ENCODE measurements around the gene SLC39A9.
"Not testable (repeated sequence)": the region's sequence is repeated elsewhere in the genome, so short reads cannot be mapped to it uniquely, and the experiment has no call there.

The SLC39A9 gene

DNA sequence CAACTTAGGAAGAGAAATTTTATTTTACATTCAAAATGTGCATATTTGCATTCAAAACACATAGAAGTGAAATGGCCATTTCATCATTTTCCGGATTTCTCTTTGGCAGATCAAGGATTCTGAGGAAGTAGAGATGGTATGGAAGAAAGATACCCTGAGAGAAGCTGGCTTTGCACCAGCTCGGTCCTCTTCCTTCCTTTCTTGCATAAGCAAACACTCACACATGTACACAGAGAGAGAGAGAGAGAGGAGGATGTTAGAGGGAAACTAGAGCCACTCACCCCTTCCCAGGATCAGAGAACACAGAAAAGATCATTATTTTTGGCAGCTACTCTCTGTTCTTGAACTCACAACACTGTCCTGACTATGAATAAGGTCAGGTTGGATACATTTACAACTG is 70.5 kb downstream of the SLC39A9 start:
- in situ Hi-C loops (cut with HindIII; ENCODE audit: low sequenced_read_pairs): no loop called here
- peak; percentile 1 for DNase-seq (ENCODE audit: low read depth, low spot score)
- TF ChIP-seq, protein P1, sequence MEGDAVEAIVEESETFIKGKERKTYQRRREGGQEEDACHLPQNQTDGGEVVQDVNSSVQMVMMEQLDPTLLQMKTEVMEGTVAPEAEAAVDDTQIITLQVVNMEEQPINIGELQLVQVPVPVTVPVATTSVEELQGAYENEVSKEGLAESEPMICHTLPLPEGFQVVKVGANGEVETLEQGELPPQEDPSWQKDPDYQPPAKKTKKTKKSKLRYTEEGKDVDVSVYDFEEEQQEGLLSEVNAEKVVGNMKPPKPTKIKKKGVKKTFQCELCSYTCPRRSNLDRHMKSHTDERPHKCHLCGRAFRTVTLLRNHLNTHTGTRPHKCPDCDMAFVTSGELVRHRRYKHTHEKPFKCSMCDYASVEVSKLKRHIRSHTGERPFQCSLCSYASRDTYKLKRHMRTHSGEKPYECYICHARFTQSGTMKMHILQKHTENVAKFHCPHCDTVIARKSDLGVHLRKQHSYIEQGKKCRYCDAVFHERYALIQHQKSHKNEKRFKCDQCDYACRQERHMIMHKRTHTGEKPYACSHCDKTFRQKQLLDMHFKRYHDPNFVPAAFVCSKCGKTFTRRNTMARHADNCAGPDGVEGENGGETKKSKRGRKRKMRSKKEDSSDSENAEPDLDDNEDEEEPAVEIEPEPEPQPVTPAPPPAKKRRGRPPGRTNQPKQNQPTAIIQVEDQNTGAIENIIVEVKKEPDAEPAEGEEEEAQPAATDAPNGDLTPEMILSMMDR (IDR thresholded peaks at IDR 0.05; ENCODE audit: low read depth, low read length): no peak
- no peak overlapping the region for H3K4me3 ChIP-seq (ENCODE audit: low read depth, low read length)

DNA sequence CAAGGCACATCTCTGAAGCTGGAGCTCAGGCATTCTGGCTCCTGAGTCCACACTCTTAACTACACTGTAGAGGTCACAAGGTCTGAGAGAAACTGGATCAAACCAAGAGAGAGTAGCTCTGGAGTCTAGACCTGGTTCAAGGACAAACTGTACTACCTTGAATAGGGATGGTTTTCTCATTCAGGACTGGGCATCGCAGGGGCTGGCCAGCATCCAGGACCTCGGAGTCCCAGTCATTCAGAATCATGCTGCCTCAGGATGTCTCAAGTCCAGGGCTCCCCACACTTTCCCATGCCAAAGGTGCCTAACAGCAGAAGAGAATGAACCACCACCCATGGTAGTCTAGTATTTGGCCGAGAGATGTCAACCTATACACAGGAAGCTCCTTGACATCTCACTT is 72.9 kb downstream of the SLC39A9 start:
- no peak overlapping the region for H3K4me3 ChIP-seq (ENCODE audit: low read depth, low read length)
- no peak for DNase-seq (ENCODE audit: low read depth, low spot score)
- TF ChIP-seq, protein P1 (IDR thresholded peaks at IDR 0.05; ENCODE audit: low read depth, low read length): no peak
- in situ Hi-C loops (cut with HindIII; ENCODE audit: low sequenced_read_pairs): no loop called here

DNA sequence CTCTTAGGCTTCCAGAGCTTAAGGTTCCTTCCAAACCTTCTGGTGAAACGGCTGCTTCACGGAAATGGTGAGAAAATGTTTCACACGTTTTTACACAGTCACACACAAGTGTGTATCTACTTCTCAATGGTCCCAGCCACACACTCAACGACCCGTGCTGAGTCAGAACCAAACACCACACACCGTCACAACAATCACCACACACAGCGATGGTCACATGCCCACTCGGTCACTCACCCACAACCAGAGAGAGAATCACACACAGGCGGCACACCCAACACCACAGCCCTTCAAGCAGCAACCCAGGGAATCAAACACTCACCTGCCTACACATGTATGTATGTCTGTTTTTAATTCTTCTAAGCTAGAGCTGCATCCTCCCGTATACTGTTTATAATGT is 73.4 kb downstream of the SLC39A9 start:
- in situ Hi-C loops (cut with HindIII; ENCODE audit: low sequenced_read_pairs): no loop called here

DNA sequence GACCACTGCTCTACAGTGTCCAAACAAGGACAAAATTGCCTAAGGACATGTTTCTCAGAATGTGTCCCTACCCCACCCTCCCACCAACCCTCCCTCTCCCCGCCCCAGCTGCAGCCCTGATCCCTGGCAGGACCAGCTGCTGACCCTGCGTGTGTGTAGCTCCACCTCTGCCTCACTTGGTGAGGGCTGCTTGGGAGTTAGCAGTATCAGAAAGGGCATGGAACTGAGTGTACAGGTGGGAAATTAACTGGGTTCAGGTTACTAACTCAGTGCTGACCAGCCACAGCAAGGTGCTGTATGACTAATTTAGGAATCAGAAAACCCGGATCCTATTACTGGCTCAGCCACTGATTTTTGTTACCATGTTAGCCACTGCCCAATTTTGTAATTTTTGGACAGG is 74.8 kb downstream of the SLC39A9 start:
- TF ChIP-seq, protein P1 (IDR thresholded peaks at IDR 0.05; ENCODE audit: low read depth, low read length): no peak
- in situ Hi-C loops (cut with HindIII; ENCODE audit: low sequenced_read_pairs): no loop called here
- no peak for DNase-seq (ENCODE audit: low read depth, low spot score)
- H3K4me3 ChIP-seq (ENCODE audit: low read depth, low read length): no peak overlapping the region

More for the DNA sequence above, 73.4 kb downstream of the SLC39A9 start:
- no peak overlapping the region for H3K4me3 ChIP-seq (ENCODE audit: low read depth, low read length)
- no peak for DNase-seq (ENCODE audit: low read depth, low spot score)
- TF ChIP-seq, protein P1 (IDR thresholded peaks at IDR 0.05; ENCODE audit: low read depth, low read length): no peak

DNA sequence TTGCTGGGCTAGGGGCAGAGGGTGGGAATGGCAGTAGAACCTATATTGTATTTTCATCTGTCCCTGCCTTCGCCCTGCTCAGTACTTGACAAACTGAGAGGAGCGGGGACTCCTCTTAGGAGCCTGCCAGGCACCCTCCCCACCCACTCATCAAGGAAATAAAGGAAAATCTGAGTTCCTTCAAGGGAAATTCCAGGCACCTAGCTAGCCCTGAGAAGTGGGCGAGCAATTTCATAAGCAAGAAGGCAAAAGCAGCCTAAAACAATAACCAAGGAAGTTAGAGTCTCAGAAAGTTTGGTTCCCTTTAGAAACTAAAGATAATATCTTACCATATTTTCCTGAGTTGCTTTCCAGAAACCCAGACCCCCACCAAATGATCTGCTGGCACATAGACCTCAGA is 75.5 kb downstream of the SLC39A9 start:
- TF ChIP-seq, protein P1 (IDR thresholded peaks at IDR 0.05; ENCODE audit: low read depth, low read length): no peak
- in situ Hi-C loops (cut with HindIII; ENCODE audit: low sequenced_read_pairs): no loop called here
- no peak for DNase-seq (ENCODE audit: low read depth, low spot score)

DNA sequence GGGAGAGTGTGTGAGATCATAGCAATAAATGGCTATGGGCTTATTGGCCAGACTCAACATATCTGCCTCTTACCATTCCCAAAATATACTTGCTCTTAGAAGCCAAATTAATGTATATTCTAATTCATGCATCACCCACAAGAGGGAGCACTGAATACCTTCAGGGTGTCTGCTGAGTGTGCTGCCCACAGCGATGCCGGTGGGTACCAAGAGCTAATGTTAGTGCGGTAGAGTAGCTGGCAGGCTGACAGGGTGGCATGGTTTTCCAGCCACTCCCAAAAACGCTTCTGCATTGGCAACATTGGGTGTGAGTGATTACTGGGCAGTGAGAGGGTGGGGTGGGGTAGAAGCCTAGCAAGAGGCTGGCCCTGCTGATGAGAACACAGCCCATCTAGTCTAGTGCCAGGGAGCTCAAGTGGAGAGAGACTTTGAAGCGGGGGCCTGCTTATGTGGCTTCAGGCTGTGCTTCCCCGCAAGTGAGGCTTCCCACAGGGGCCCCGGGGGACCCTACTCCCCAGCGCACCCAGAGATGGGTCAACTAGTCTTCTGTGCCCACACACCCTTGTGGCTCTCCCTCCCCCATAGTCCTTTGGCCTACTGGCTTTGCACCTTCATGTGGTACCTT is 76.8 kb downstream of the SLC39A9 start:
- H3K4me3 ChIP-seq (ENCODE audit: low read depth, low read length): no peak overlapping the region
- TF ChIP-seq, protein P1 (IDR thresholded peaks at IDR 0.05; ENCODE audit: low read depth, low read length): peak; percentile 48
- peak; percentile 10 for DNase-seq (ENCODE audit: low read depth, low spot score)
- in situ Hi-C loops (cut with HindIII; ENCODE audit: low sequenced_read_pairs): no loop called here

More for the DNA sequence above, 75.5 kb downstream of the SLC39A9 start:
- no peak overlapping the region for H3K4me3 ChIP-seq (ENCODE audit: low read depth, low read length)

DNA sequence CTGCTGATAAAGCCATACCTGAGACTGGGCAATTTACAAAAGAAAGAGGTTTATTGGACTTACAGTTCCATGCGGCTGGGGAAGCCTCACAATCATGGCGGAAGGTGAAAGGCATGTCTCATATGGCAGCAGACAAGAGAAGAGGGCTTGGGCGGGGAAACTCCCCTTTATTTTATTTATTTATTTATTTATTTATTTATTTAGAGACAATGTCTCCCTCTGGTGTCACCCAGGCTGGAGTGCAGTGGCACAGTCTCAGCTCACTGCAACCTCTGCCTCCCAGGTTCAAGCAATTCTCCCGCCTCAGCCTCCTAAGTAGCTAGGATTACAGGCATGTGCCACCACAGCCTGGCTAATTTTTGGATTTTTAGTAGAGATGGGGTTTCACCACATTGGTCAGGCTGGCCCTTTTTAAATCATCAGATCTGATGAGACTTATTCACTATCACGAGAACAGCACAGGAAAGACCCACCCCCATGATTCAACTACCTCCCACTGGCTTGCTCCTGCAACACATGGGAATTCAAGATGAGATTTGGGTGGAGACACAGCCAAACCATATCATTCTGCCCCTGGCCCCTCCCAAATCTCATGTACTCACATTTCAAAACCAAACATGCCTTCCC is 78.4 kb downstream of the SLC39A9 start:
- in situ Hi-C loops (cut with HindIII; ENCODE audit: low sequenced_read_pairs): not testable (repeated sequence)

DNA sequence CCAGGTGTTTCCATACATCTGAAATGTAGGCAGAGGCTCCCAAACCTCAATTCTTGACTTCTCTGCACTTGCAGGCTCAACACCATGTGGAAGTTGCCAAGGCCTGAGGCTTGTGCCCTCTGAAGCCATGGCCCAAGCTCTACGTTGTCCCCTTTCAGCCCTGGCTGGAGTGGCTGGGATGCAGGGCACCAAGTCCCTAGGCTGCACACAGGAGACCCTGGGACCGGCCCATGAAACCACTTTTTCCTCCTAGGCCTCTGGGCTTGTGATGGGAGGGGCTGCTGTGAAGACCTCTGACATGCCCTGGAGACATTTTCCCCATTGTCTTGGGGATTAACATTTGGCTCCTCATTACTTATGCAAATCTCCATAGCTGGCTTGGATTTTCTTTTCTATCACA is 79.6 kb downstream of the SLC39A9 start:
- DNase-seq (ENCODE audit: low read depth, low spot score); H3K4me3 ChIP-seq (ENCODE audit: low read depth, low read length); in situ Hi-C loops (cut with HindIII; ENCODE audit: low sequenced_read_pairs): not testable (repeated sequence)

More for the DNA sequence above, 78.4 kb downstream of the SLC39A9 start:
- DNase-seq (ENCODE audit: low read depth, low spot score); H3K4me3 ChIP-seq (ENCODE audit: low read depth, low read length): not testable (repeated sequence)

All from astrocyte of the spinal cord (primary cell).